Heart left ventricle (tissue), 13 donors: Measurements from ENCODE around the gene ITIH5.

Experiments used
- POLR2A ChIP-seq, 2 donors: fragments of 450-650 bp; IDR thresholded peaks; one replicate each; pipeline ENCODE4 v1.6.1; 2017; ENCODE audit warnings: antibody characterized with exemption in 2 of 2, mild to moderate bottlenecking in 2 of 2, moderate library complexity in 2 of 2
- TF ChIP-seq, protein P1 (sequence below), 12 donors: fragments of 200-600 bp; sonication (generic) in 4 of 12; IDR thresholded peaks; one replicate each; pipeline versions ENCODE4 v1.5.0 to v1.8.0; 2018 to 2022; ENCODE audit warnings: antibody characterized with exemption in 12 of 12, mild to moderate bottlenecking in 5 of 12
- donor health status: ischemic (EF 13 %, LVEDD 7.1; RV severe dilation, severe dysfunction).
- donor health status: DM: no; HTN: yes; CAD: no.
- donor health status: DM: no; HTN: no; CAD: no.
- donor health status: ischemic (EF 25% LVEDD 6.9; RV normal size, moderate dysfunction).
- donor health status: ischemic (EF 25% LVEDD 5.7; RV mildly dilated, moderate dysfunction).
- donor health status: ischemic (EF 35%, LVEDD 5.7; RV mildly dilated, moderate dysfunction).
- donor health status: nonischemic (EF 11% LVEDD 7.7; RV severe dilation, severe dysfunction).
- donor health status: DM: yes; HTN: yes; CAD: no.
- donor health status: PGD.
- donor health status: ischemic (EF 29% LVEDD 5.4; RV normal size, mild dysfunction).
- donor health status: nonischemic (EF 23%, LVEDD 6.1; RV moderate dilation, normal function).

DNA sequence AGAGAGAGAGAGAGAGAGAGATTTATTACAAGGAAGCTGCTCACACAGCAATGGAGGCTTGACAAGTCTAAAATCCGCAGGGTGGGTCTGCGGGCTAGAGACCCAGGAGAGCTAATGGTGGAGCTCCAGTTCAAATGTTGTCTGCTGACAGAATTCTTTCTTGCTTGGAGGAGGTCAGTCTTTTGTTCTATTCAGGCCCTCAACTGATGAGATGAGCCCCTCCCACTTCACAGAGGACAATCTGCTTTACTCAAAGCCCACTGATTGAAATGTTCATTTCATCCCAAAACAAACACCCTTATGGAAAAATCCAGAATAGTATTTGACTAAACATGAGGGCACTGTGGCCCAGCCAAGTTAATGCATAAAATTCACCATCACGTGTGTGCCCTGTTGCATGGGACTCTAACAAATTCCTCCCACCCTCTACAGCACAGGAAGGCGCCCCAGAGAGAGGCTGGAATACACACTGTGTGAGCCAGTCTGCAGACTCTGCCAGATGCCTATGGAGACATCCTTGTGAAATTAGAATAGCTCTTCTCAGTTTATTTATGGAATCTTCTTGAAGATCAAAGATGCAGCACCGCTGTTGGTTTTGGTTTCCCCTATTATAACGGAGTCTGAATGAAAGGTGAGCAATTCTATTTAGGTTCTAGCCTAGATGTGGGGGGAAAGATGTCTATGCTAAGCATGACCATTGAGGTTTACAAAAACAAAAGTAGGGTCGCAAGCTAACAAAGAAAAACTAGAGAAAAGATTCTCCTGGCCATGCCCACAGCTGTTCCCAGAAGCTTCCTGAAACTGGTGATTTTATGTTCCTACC is 132.9 kb downstream of the ITIH5 start:
- TF ChIP-seq, protein P1, sequence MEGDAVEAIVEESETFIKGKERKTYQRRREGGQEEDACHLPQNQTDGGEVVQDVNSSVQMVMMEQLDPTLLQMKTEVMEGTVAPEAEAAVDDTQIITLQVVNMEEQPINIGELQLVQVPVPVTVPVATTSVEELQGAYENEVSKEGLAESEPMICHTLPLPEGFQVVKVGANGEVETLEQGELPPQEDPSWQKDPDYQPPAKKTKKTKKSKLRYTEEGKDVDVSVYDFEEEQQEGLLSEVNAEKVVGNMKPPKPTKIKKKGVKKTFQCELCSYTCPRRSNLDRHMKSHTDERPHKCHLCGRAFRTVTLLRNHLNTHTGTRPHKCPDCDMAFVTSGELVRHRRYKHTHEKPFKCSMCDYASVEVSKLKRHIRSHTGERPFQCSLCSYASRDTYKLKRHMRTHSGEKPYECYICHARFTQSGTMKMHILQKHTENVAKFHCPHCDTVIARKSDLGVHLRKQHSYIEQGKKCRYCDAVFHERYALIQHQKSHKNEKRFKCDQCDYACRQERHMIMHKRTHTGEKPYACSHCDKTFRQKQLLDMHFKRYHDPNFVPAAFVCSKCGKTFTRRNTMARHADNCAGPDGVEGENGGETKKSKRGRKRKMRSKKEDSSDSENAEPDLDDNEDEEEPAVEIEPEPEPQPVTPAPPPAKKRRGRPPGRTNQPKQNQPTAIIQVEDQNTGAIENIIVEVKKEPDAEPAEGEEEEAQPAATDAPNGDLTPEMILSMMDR (IDR thresholded peaks at IDR 0.05) = no peak
- no peak for TF ChIP-seq POLR2A (IDR thresholded peaks at IDR 0.05)
